Loucy (cell line): ENCODE measurements around the gene TEKT4.
"Not testable (repeated sequence)": the region's sequence is repeated elsewhere in the genome, so short reads cannot be mapped to it uniquely, and the experiment has no call there.

Source experiments
- H2AFZ ChIP-seq: fragments of 200-600 bp; sonication (generic); 2 replicates; pipeline ENCODE4 v1.6.0; 2016; ENCODE audit warnings: antibody characterized with exemption, mild to moderate bottlenecking, low read length, moderate library complexity
- H3F3A ChIP-seq: fragments of 200-600 bp; 2 replicates; pipeline ENCODE4 v1.6.0; 2016; ENCODE audit warnings: antibody characterized with exemption, low read depth, mild to moderate bottlenecking
- H3K27me3 ChIP-seq: fragments of 200-600 bp; sonication (generic); 2 replicates; pipeline ENCODE4 v1.6.1; 2014; ENCODE audit warnings: low read length, mild to moderate bottlenecking; ENCODE audit not compliant: insufficient read depth, poor library complexity, severe bottlenecking
- H3K36me3 ChIP-seq: fragments of 200-600 bp; sonication (generic); 2 replicates; pipeline ENCODE4 v1.6.1; 2016; ENCODE audit warnings: low read length; ENCODE audit not compliant: insufficient read depth
- H3K4me1 ChIP-seq: fragments of 200-600 bp; sonication (generic); 2 replicates; pipeline ENCODE4 v1.5.1; 2014; ENCODE audit warnings: low read length, mild to moderate bottlenecking; ENCODE audit not compliant: insufficient read depth, poor library complexity, severe bottlenecking
- H3K4me2 ChIP-seq: fragments of 200-600 bp; sonication (generic); 2 replicates; pipeline ENCODE4 v1.6.0; 2014; ENCODE audit warnings: antibody characterized with exemption, low read length, low read depth, mild to moderate bottlenecking; ENCODE audit not compliant: poor library complexity, severe bottlenecking
- H3K4me3 ChIP-seq: fragments of 200-600 bp; sonication (generic); 2 replicates; pipeline ENCODE4 v1.5.1; 2014; ENCODE audit warnings: low read length, mild to moderate bottlenecking, mixed read lengths; ENCODE audit not compliant: poor library complexity, severe bottlenecking
- H3K79me2 ChIP-seq: fragments of 200-600 bp; sonication (generic); 2 replicates; pipeline ENCODE4 v1.6.1; 2014; ENCODE audit warnings: low read length; ENCODE audit not compliant: insufficient read depth
- H3K9ac ChIP-seq: fragments of 200-600 bp; sonication (generic); 2 replicates; pipeline ENCODE4 v1.6.0; 2014; ENCODE audit warnings: mild to moderate bottlenecking, low read depth, low read length, moderate library complexity; ENCODE audit not compliant: poor library complexity, severe bottlenecking
- H3K9me2 ChIP-seq: fragments of 200-600 bp; sonication (generic); replicated peaks from 2 replicates; pipeline ENCODE4 v1.6.1; 2016; ENCODE audit warnings: low read depth, low read length, mixed read lengths
- H3K9me3 ChIP-seq: fragments of 200-600 bp; sonication (generic); 2 replicates; pipeline ENCODE4 v1.6.1; 2014; ENCODE audit warnings: mild to moderate bottlenecking, antibody characterized with exemption, low read length, low read depth; ENCODE audit not compliant: insufficient read depth
- H4K20me1 ChIP-seq: fragments of 200-600 bp; sonication (generic); 2 replicates; pipeline ENCODE4 v1.6.0; 2014; ENCODE audit warnings: antibody characterized with exemption, low read length, mild to moderate bottlenecking; ENCODE audit not compliant: insufficient read depth, poor library complexity, severe bottlenecking
- CTCF ChIP-seq: fragments of 200-600 bp; sonication (generic); conservative IDR thresholded peaks from 2 replicates; pipeline ENCODE4 v1.5.1; 2014; ENCODE audit warnings: mild to moderate bottlenecking, antibody characterized with exemption, low read length
- EZH2phosphoT487 ChIP-seq: fragments of 200-600 bp; IDR thresholded peaks from 2 replicates; pipeline ENCODE4 v1.6.1; 2018; ENCODE audit warnings: antibody characterized with exemption, mild to moderate bottlenecking, moderate library complexity, borderline replicate concordance

The TEKT4 gene

DNA sequence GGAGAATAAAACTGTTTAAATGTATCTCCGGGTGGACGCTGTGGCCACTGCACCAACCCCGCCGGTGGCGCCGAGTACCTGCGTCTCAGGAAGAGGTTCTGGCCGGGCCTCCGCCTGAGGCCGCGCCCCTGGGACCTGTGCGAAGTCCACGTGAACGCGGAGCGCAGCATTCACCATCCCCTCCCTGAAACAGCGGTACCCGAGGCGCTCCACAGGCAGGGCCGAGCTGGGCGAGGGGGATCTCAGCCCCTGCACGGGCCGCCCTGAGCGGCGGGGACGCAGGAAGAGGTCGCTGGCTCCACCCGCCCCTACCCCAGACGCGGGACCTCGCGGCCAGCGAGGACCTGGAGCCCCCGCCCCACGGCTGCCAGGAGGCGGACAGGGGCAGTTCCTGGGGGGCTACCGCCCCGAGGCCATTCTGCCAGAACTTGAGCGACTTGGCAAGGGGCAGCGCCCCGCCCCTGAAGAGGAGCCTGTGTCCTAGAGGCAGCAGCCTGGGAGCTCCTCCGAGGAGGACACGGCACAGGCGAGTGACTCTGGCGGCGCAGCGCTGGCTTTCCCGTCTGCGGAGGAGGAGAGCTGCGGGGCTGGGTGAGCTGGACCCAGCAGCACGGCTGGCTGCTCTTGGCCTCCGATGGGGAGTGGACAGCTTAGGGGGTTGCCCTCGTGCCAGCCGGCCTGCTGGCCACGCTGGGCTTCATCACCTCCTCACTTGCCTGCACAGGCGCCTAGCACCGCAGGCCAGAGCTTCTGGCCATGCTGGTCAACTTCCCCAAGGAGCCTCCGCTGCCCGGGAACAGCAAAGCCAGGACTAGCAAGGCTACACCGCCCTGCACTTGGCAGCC is 9.7 kb upstream of the TEKT4 start:
- Histone ChIP-seq H4K20me1 (no peaks in the 10 kb centered on the region), H2AFZ (no peak overlapping the region), H3F3A (no peaks in the 10 kb centered on the region), H3K4me3 (no peak overlapping the region), H3K4me1 (no peaks in the 10 kb centered on the region), H3K9me3 (no peaks in the 10 kb centered on the region), H3K36me3 (no peaks in the 10 kb centered on the region), H3K9me2 (no peaks in the 10 kb centered on the region), H3K9ac (no peak overlapping the region), H3K79me2 (no peaks in the 10 kb centered on the region), H3K27me3 (no peaks in the 10 kb centered on the region), H3K4me2 (no peak overlapping the region)
- TF ChIP-seq EZH2phosphoT487 (no peak), CTCF (no peak)

DNA sequence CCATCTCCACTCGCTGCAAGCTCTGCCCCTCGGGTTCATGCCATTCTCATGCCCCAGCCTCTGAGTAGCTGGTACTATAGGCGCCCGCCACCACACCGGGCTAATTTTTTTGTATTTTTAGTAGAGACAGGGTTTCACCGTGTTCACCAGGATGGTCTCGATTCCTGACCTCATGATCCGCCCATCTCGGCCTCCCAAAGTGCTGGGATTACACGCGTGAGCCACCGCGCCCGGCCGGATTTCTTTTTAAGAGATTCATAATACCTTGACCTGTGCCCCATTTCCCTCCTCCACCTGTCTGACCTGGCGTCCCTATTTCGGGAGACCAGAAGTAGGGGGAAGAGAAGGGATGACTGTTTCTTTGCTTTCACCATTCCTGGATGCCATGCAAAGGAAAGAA is 8.3 kb upstream of the TEKT4 start:
- H3K9me3 ChIP-seq, H3K9me2 ChIP-seq, H3K9ac ChIP-seq, H3K27me3 ChIP-seq, H3K4me2 ChIP-seq, H3F3A ChIP-seq, H3K79me2 ChIP-seq, H3K36me3 ChIP-seq, H3K4me3 ChIP-seq, H2AFZ ChIP-seq, H4K20me1 ChIP-seq, H3K4me1 ChIP-seq: not testable (repeated sequence)

GRCh38 chr2:94869131-94869530 is 2.1 kb upstream of the TEKT4 start:
- Histone ChIP-seq H3K9me3 (no peaks in the 10 kb centered on the region), H3K9me2 (no peaks in the 10 kb centered on the region), H3K4me3 (no peak overlapping the region), H3K4me1 (no peaks in the 10 kb centered on the region), H2AFZ (no peak overlapping the region), H4K20me1 (no peaks in the 10 kb centered on the region), H3K79me2 (no peaks in the 10 kb centered on the region), H3K4me2 (no peak overlapping the region), H3K36me3 (no peaks in the 10 kb centered on the region), H3K9ac (no peak overlapping the region), H3K27me3 (no peaks in the 10 kb centered on the region), H3F3A (no peaks in the 10 kb centered on the region)
- TF ChIP-seq EZH2phosphoT487 (no peak), CTCF (no peak)
